ENCODE results near the gene SYNPO2L. TPM values are rescaled to one million over a fixed set of nuclear protein-coding genes. Genes with fewer than 3 reads are reported as not detected.
"Not testable (repeated sequence)": the region's sequence is repeated elsewhere in the genome, so short reads cannot be mapped to it uniquely, and the experiment has no call there.

Gene SYNPO2L
- total RNA-seq, 8 experiments from 2014 or later, result 0.31 to 1.5 (median 0.52) TPM

- H3K27ac ChIP-seq, result peak overlapping the region; percentile 83 to 93
- 0 to 24% (median 4%) methylated on average over 1 to 25 of the region's 42 CpGs for WGBS, 10 experiments
- in situ Hi-C loops (cut with MboI; ENCODE audit: low pct_unique_long_range_greater_than_20kb in 2 of 9, low sequenced_read_pairs in 9 of 9, unreplicated experiment in 9 of 9), result loop anchor here in 4 of 9 experiments (25.0 kb wide), 1 partner anchor 89 kb away; no protein-coding TSS in a partner anchor
- peak; percentile 94 to 99 (median 96) for ATAC-seq (replicated peaks in 6 of 8)
- H3K4me3 ChIP-seq, result peak overlapping the region; percentile 81 to 99 (median 89)
- H3K4me1 ChIP-seq (replicated peaks in 1 of 2), result peaks cover 9% of the 10 kb centered on the region in 2 donors
Measured at GRCh38 chr10:73625884-73626752, 29.7 kb downstream of the SYNPO2L start.

GRCh38 chr10:73625004-73625883 lies 30.6 kb downstream of the SYNPO2L start:
- peak overlapping the region; percentile 83 to 93 for H3K27ac ChIP-seq
- 0 to 11% (median 1%) methylated on average over 1 to 16 of the region's 46 CpGs; no CpG with 5 or more reads in 2 of the 10 experiments for WGBS, 10 experiments
- ATAC-seq (replicated peaks in 6 of 8), result peak; percentile 59 to 77 (median 71)
- H3K4me3 ChIP-seq, result peak overlapping the region; percentile 81 to 99 (median 89)
- in situ Hi-C loops (cut with MboI; ENCODE audit: low pct_unique_long_range_greater_than_20kb in 2 of 9, low sequenced_read_pairs in 9 of 9, unreplicated experiment in 9 of 9), result loop anchor here in 4 of 9 experiments (25.0 kb wide), 1 partner anchor 88 kb away; no protein-coding TSS in a partner anchor
- peaks cover 9% of the 10 kb centered on the region in 2 donors for H3K4me1 ChIP-seq (replicated peaks in 1 of 2)

DNA sequence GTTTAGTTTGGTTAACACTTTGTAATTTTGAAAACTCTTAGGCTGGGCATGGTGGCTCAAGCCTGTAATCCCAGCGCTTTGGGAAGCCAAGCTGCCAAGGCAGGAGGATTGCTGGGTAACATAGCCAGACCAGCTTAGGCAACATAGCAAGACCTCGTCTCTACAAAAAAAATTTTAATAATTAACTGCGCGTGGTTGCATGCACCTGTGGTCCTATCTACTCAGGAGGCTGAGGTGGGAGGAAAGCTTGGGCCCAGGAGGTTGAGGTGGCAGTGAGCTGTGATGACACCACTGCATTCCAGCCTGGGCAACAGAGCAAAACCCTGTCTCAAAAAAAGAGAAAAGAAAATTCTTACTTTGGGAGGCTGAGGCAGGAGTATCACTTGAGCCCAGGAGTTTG lies 32.8 kb downstream of the SYNPO2L start:
- Histone ChIP-seq H3K27ac (no peak overlapping the region), H3K4me3 (no peak overlapping the region), H3K4me1 (replicated peaks in 1 of 2) (peaks cover 9% of the 10 kb centered on the region in 2 donors)
- no peak for ATAC-seq (replicated peaks in 6 of 8)
- in situ Hi-C loops (cut with MboI; ENCODE audit: low pct_unique_long_range_greater_than_20kb in 2 of 9, low sequenced_read_pairs in 9 of 9, unreplicated experiment in 9 of 9), result no loop called here
- WGBS, 10 experiments, result 60 to 100% (median 87%) methylated on average over 1 to 4 of the region's 4 CpGs; no CpG with 5 or more reads in 2 of the 10 experiments

DNA sequence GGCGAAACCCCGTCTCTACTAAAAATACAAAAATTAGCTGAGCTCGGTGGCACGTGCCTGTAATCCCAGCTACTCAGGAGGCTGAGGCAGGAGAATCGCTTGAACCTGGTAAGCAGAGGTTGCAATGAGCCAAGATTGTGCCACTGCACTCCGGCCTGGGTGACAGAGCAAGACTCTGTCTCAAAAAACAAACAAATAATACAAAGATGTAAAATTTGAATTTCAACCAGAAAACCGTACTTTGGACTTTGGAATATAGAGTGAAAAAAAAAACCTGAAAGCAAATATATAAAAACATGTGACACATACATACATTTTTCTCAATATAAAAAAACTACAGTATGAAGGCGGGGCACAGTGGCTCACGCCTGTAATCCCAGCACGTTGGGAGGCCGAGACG lies 34.9 kb downstream of the SYNPO2L start:
- H3K27ac ChIP-seq; H3K4me1 ChIP-seq (replicated peaks in 1 of 2); in situ Hi-C loops (cut with MboI; ENCODE audit: low pct_unique_long_range_greater_than_20kb in 2 of 9, low sequenced_read_pairs in 9 of 9, unreplicated experiment in 9 of 9); ATAC-seq (replicated peaks in 6 of 8); H3K4me3 ChIP-seq: not testable (repeated sequence)
- WGBS, 10 experiments, result 57 to 100% (median 97%) methylated on average over 1 to 8 of the region's 12 CpGs

- H3K4me3 ChIP-seq; H3K4me1 ChIP-seq (replicated peaks in 1 of 2); ATAC-seq (replicated peaks in 6 of 8); H3K27ac ChIP-seq; in situ Hi-C loops (cut with MboI; ENCODE audit: low pct_unique_long_range_greater_than_20kb in 2 of 9, low sequenced_read_pairs in 9 of 9, unreplicated experiment in 9 of 9): not testable (repeated sequence)
- 97 to 100% (median 98%) methylated on average over 1 to 7 of the region's 8 CpGs; no CpG with 5 or more reads in 2 of the 10 experiments for WGBS, 10 experiments
Measured at GRCh38 chr10:73617143-73617542, 38.7 kb downstream of the SYNPO2L start.

- ATAC-seq (replicated peaks in 6 of 8), result no peak
- Histone ChIP-seq H3K27ac (no peak overlapping the region), H3K4me1 (replicated peaks in 1 of 2) (no peaks in the 10 kb centered on the region), H3K4me3 (no peak overlapping the region)
- in situ Hi-C loops (cut with MboI; ENCODE audit: low pct_unique_long_range_greater_than_20kb in 2 of 9, low sequenced_read_pairs in 9 of 9, unreplicated experiment in 9 of 9), result no loop called here
- WGBS, 10 experiments, result 60 to 100% (median 89%) methylated on average over 1 to 2 of the region's 3 CpGs
Measured at GRCh38 chr10:73614720-73615119, 41.1 kb downstream of the SYNPO2L start.

GRCh38 chr10:73609116-73609515 lies 46.7 kb downstream of the SYNPO2L start:
- in situ Hi-C loops (cut with MboI; ENCODE audit: low pct_unique_long_range_greater_than_20kb in 2 of 9, low sequenced_read_pairs in 9 of 9, unreplicated experiment in 9 of 9), result no loop called here
- H3K27ac ChIP-seq, result no peak overlapping the region
- no peak for ATAC-seq (replicated peaks in 6 of 8)
- no peaks in the 10 kb centered on the region for H3K4me1 ChIP-seq (replicated peaks in 1 of 2)
- 72 to 100% (median 83%) methylated on average over 1 to 3 of the region's 4 CpGs; no CpG with 5 or more reads in 5 of the 10 experiments for WGBS, 10 experiments
- no peak overlapping the region for H3K4me3 ChIP-seq

- WGBS, 10 experiments, result 0 to 100% (median 50%) methylated on average over 1 to 3 of the region's 3 CpGs; no CpG with 5 or more reads in 1 of the 10 experiments
- Histone ChIP-seq H3K4me3 (no peak overlapping the region), H3K27ac (peak overlapping the region in 1 of 2 donors; percentile 25), H3K4me1 (replicated peaks in 1 of 2) (peaks cover 0 to 5% of the 10 kb centered on the region in 2 donors)
- in situ Hi-C loops (cut with MboI; ENCODE audit: low pct_unique_long_range_greater_than_20kb in 2 of 9, low sequenced_read_pairs in 9 of 9, unreplicated experiment in 9 of 9), result no loop called here
- ATAC-seq (replicated peaks in 6 of 8), result peak in 5 of 8 experiments; percentile 44 to 82 (median 71)
Measured at GRCh38 chr10:73601486-73601921, 54.3 kb downstream of the SYNPO2L start.

DNA sequence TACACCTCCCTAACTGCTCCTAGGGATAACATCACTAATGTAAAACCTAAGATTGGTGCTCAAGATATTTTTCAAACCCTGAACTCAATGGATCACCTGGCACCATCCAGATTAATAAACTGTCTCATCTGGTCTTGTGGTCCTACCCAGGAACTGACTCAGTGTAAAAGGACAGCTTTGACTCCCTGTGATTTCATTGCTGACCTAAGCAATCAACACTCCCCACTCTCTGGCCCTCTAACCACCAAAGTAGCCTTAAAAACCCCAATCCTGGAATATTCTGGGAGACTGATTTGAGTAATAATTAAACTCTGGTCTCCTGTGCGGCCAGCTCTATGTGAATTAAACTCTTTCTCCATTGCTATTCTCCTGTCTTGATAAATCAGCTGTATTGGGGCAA lies 58.5 kb downstream of the SYNPO2L start:
- 80 to 100% (median 88%) methylated on average over 1 of the region's 1 CpG; no CpG with 5 or more reads in 7 of the 10 experiments for WGBS, 10 experiments
- no peak for ATAC-seq (replicated peaks in 6 of 8)
- in situ Hi-C loops (cut with MboI; ENCODE audit: low pct_unique_long_range_greater_than_20kb in 2 of 9, low sequenced_read_pairs in 9 of 9, unreplicated experiment in 9 of 9), result no loop called here
- Histone ChIP-seq H3K27ac (no peak overlapping the region), H3K4me3 (no peak overlapping the region), H3K4me1 (replicated peaks in 1 of 2) (peaks cover 6 to 10% of the 10 kb centered on the region in 2 donors)

Other genes starting within 250 kb of the SYNPO2L start
- 100 to 1,000 TPM in 1 of 8 experiments, 10 to 100 TPM in 7; 18.2 to 163 (median 36.9) TPM for gene ANXA7, start 242.0 kb downstream of the SYNPO2L start, total RNA-seq
- 1 to 10 TPM in 7 of 8 experiments, under 1 TPM in 1; 0.76 to 5.3 (median 2.2) TPM for gene MSS51, start 222.5 kb downstream of the SYNPO2L start, total RNA-seq
- gene PPP3CB, start 160.0 kb downstream of the SYNPO2L start, total RNA-seq, result 10 to 100 TPM; 17.7 to 53.8 (median 39.7) TPM
- 10 to 100 TPM in 7 of 8 experiments, 1 to 10 TPM in 1; 6.1 to 26.9 (median 23.8) TPM for gene USP54, start 64.7 kb downstream of the SYNPO2L start, total RNA-seq
- under 1 TPM in 5 of 8 experiments, not detected in 3; 0.11 to 0.64 (median 0.51) TPM for gene MYOZ1, start 14.6 kb downstream of the SYNPO2L start, total RNA-seq
- gene AGAP5, start 42.1 kb upstream of the SYNPO2L start, total RNA-seq, result 10 to 100 TPM in 1 of 8 experiments, 1 to 10 TPM in 7; 2.0 to 10.2 (median 4.1) TPM
- 10 to 100 TPM; 33.6 to 73.4 (median 58.8) TPM for gene SEC24C, start 88.3 kb upstream of the SYNPO2L start, total RNA-seq
- gene CHCHD1, start 126.0 kb upstream of the SYNPO2L start, total RNA-seq, result 10 to 100 TPM; 35.3 to 52.4 (median 46.3) TPM
- 100 to 1,000 TPM in 2 of 8 experiments, 10 to 100 TPM in 6; 48.2 to 140 (median 81.5) TPM for gene ZSWIM8, start 129.6 kb upstream of the SYNPO2L start, total RNA-seq
- gene NDST2, start 155.6 kb upstream of the SYNPO2L start, total RNA-seq, result 10 to 100 TPM in 6 of 8 experiments, 1 to 10 TPM in 2; 7.6 to 17.3 (median 13.4) TPM
- 10 to 100 TPM; 10.6 to 33.5 (median 24.3) TPM for gene CAMK2G, start 218.5 kb upstream of the SYNPO2L start, total RNA-seq

Data from motor neuron (in vitro differentiated cells).